Measurements from ENCODE around the gene TSPEAR.
"Not testable (repeated sequence)": the region's sequence is repeated elsewhere in the genome, so short reads cannot be mapped to it uniquely, and the experiment has no call there.

TSPEAR gene

DNA sequence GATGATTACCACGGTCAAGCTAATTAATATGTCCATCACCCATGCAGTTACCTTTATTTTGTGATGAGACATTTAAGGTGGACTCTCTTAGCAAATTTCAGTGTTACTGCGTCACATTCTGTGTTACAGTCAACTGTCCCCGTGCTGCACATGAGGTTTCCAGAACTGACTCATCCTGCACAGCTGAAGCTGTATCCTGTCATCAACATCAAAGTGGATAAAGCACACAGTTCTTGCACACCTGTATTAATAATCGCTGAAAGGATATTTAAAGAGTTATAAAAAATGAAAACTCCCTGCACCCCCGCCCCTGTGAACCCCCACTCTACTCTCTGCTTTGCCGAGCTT is 127.6 kb downstream of the TSPEAR start:
- Histone ChIP-seq H3K9me3 (ENCODE audit: control insufficient read depth in 2 of 2, low read length in 2 of 2) (peaks cover 0 to 3% of the 10 kb centered on the region in 2 donors), H3K4me3 (ENCODE audit: low read length in 2 of 2) (no peak overlapping the region), H3K9ac (ENCODE audit: low read length in 2 of 2) (no peak overlapping the region), H3K4me1 (ENCODE audit: control insufficient read depth, insufficient read depth, low read length) (no peaks in the 10 kb centered on the region), H3K27me3 (ENCODE audit: control insufficient read depth in 1 of 2, insufficient read depth in 2 of 2, low read length in 2 of 2) (peaks cover 8 to 14% of the 10 kb centered on the region in 2 donors), H3K36me3 (ENCODE audit: control insufficient read depth in 2 of 2, insufficient read depth in 2 of 2, low read length in 2 of 2) (no peaks in the 10 kb centered on the region), H3K27ac (ENCODE audit: low read length) (no peak overlapping the region)

DNA sequence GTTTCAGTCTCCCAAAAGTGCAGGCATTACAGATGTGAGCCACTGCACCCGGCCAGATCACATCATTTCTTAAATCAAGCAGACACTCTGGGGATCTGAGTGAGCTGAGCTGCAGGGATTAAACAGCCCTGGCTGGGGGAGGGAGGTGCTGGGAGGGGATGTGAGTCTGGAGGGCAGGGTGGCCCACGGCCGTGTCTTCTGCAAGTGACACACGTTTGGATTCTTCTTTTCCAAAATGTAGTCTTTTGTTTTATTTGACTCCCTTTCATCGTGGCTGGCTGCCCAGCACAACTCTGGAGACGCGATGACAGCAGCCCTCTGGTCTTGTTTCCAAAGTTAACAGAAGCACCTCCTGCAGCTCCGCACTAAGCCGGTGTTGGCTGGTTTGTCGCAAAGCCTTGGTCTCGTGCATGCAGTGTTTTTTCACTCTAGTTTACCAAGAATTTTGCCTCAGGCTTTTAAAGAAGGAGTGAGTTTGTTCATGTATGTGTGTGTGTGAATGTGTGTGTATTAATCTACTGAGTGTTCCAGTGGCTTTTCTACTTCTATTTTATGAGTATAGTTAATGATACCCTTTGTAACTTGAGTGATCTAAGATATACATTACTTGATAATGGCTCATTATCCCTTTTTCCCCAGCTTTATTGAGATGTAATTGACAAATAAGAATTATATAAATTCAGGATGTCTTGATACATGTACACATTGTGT is 128.1 kb downstream of the TSPEAR start:
- Histone ChIP-seq H3K27me3 (ENCODE audit: control insufficient read depth in 1 of 2, insufficient read depth in 2 of 2, low read length in 2 of 2) (peaks cover 8 to 14% of the 10 kb centered on the region in 2 donors), H3K4me3 (ENCODE audit: low read length in 2 of 2) (no peak overlapping the region), H3K4me1 (ENCODE audit: control insufficient read depth, insufficient read depth, low read length) (no peaks in the 10 kb centered on the region), H3K36me3 (ENCODE audit: control insufficient read depth in 2 of 2, insufficient read depth in 2 of 2, low read length in 2 of 2) (no peaks in the 10 kb centered on the region), H3K9ac (ENCODE audit: low read length in 2 of 2) (no peak overlapping the region), H3K27ac (ENCODE audit: low read length) (no peak overlapping the region), H3K9me3 (ENCODE audit: control insufficient read depth in 2 of 2, low read length in 2 of 2) (peaks cover 3% of the 10 kb centered on the region in 2 donors)

DNA sequence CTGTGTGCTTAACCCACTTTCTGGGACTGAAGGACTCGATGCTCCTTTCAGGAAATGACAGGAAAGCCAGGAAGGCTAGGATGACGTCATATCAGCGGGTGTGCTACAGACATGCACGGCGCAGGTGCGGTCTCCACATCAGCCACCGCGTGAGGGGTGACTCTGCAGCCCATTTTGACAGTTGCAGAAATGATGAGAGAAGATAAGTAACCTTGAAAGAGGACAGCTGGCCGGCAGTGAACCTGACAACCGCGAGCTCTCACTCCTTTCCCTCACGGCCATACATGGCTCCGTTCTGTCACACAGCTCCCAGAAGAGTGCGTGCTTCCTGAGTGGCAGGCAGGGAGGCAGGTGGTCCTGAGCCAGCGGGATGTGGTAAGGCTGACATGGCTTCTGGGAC is 129.3 kb downstream of the TSPEAR start:
- Histone ChIP-seq H3K4me1 (ENCODE audit: control insufficient read depth, insufficient read depth, low read length) (no peaks in the 10 kb centered on the region), H3K9me3 (ENCODE audit: control insufficient read depth in 2 of 2, low read length in 2 of 2) (peaks cover 3 to 10% of the 10 kb centered on the region in 2 donors), H3K27me3 (ENCODE audit: control insufficient read depth in 1 of 2, insufficient read depth in 2 of 2, low read length in 2 of 2) (peaks cover 8 to 14% of the 10 kb centered on the region in 2 donors), H3K27ac (ENCODE audit: low read length) (no peak overlapping the region), H3K9ac (ENCODE audit: low read length in 2 of 2) (no peak overlapping the region), H3K36me3 (ENCODE audit: control insufficient read depth in 2 of 2, insufficient read depth in 2 of 2, low read length in 2 of 2) (no peaks in the 10 kb centered on the region), H3K4me3 (ENCODE audit: low read length in 2 of 2) (no peak overlapping the region)

GRCh38 chr21:44581158-44581557 is 130.2 kb downstream of the TSPEAR start:
- peaks cover 5 to 16% of the 10 kb centered on the region in 2 donors for H3K9me3 ChIP-seq (ENCODE audit: control insufficient read depth in 2 of 2, low read length in 2 of 2)
- no peak overlapping the region for H3K4me3 ChIP-seq (ENCODE audit: low read length in 2 of 2)
- no peak overlapping the region for H3K9ac ChIP-seq (ENCODE audit: low read length in 2 of 2)
- no peaks in the 10 kb centered on the region for H3K4me1 ChIP-seq (ENCODE audit: control insufficient read depth, insufficient read depth, low read length)
- no peaks in the 10 kb centered on the region for H3K36me3 ChIP-seq (ENCODE audit: control insufficient read depth in 2 of 2, insufficient read depth in 2 of 2, low read length in 2 of 2)
- peaks cover 8 to 10% of the 10 kb centered on the region in 2 donors for H3K27me3 ChIP-seq (ENCODE audit: control insufficient read depth in 1 of 2, insufficient read depth in 2 of 2, low read length in 2 of 2)
- no peak overlapping the region for H3K27ac ChIP-seq (ENCODE audit: low read length)

GRCh38 chr21:44580231-44580821 is 131.0 kb downstream of the TSPEAR start, which contains the start of gene KRTAP10-5:
TSS of gene KRTAP10-5 (minus strand) at chr21:44580604. CDS start at chr21:44580578, 26 bp downstream.
- not testable (repeated sequence) for H3K27me3 ChIP-seq (ENCODE audit: control insufficient read depth in 1 of 2, insufficient read depth in 2 of 2, low read length in 2 of 2); H3K27ac ChIP-seq (ENCODE audit: low read length); H3K4me1 ChIP-seq (ENCODE audit: control insufficient read depth, insufficient read depth, low read length); H3K4me3 ChIP-seq (ENCODE audit: low read length in 2 of 2); H3K36me3 ChIP-seq (ENCODE audit: control insufficient read depth in 2 of 2, insufficient read depth in 2 of 2, low read length in 2 of 2); H3K9ac ChIP-seq (ENCODE audit: low read length in 2 of 2)
- peaks cover 3 to 23% of the 10 kb centered on the region in 2 donors for H3K9me3 ChIP-seq (ENCODE audit: control insufficient read depth in 2 of 2, low read length in 2 of 2)

DNA sequence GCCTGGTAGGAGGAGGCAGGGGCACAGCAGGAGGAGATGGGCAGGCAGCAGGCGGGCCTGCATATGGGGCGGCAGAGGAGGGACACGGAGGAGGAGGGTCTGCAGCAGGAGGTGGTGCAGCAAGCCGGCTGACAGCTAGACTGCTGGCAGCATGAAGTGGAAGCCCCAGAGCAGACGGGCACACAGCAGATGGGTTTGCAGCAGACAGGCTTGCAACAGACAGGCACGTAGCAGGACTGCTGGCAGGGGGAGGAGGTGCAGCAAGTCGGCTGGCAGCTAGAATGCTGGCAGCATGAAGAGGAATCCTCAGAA is 131.6 kb downstream of the TSPEAR start:
- Histone ChIP-seq H3K9ac (ENCODE audit: low read length in 2 of 2) (no peak overlapping the region), H3K4me1 (ENCODE audit: control insufficient read depth, insufficient read depth, low read length) (no peaks in the 10 kb centered on the region), H3K36me3 (ENCODE audit: control insufficient read depth in 2 of 2, insufficient read depth in 2 of 2, low read length in 2 of 2) (no peaks in the 10 kb centered on the region), H3K4me3 (ENCODE audit: low read length in 2 of 2) (no peak overlapping the region), H3K9me3 (ENCODE audit: control insufficient read depth in 2 of 2, low read length in 2 of 2) (peaks cover 2 to 24% of the 10 kb centered on the region in 2 donors), H3K27ac (ENCODE audit: low read length) (no peak overlapping the region), H3K27me3 (ENCODE audit: control insufficient read depth in 1 of 2, insufficient read depth in 2 of 2, low read length in 2 of 2) (peaks cover 4 to 6% of the 10 kb centered on the region in 2 donors)

- no peaks in the 10 kb centered on the region for H3K4me1 ChIP-seq (ENCODE audit: control insufficient read depth, insufficient read depth, low read length)
- H3K27ac ChIP-seq (ENCODE audit: low read length): no peak overlapping the region
- peaks cover 2 to 24% of the 10 kb centered on the region in 2 donors for H3K9me3 ChIP-seq (ENCODE audit: control insufficient read depth in 2 of 2, low read length in 2 of 2)
- H3K9ac ChIP-seq (ENCODE audit: low read length in 2 of 2): no peak overlapping the region
- H3K36me3 ChIP-seq (ENCODE audit: control insufficient read depth in 2 of 2, insufficient read depth in 2 of 2, low read length in 2 of 2): no peaks in the 10 kb centered on the region
- H3K4me3 ChIP-seq (ENCODE audit: low read length in 2 of 2): no peak overlapping the region
- peaks cover 4 to 7% of the 10 kb centered on the region in 2 donors for H3K27me3 ChIP-seq (ENCODE audit: control insufficient read depth in 1 of 2, insufficient read depth in 2 of 2, low read length in 2 of 2)
These were observed 132.1 kb downstream of the TSPEAR start for GRCh38 chr21:44579056-44579832.

GRCh38 chr21:44578371-44579055 is 132.9 kb downstream of the TSPEAR start:
- H3K9me3 ChIP-seq (ENCODE audit: control insufficient read depth in 2 of 2, low read length in 2 of 2): peaks cover 2 to 24% of the 10 kb centered on the region in 2 donors
- H3K27me3 ChIP-seq (ENCODE audit: control insufficient read depth in 1 of 2, insufficient read depth in 2 of 2, low read length in 2 of 2): peaks cover 4% of the 10 kb centered on the region in 2 donors

DNA sequence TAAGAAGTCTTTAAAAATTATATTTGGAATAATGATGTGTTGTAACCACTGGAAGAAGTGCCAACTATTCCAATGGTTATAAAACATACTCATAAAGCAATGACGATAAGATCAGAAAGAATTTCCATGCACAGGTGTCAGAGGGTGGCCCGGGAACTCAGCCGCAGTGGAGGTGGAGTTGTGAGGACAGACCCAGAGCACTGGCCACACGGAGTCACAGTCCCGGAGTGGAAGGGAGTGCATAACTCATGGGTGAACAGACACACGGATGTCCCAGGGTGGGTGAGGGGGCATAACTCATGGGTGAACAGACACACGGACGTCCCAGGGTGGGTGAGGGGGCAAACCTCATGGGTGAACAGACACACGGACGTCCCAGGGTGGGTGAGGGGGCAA is 135.3 kb downstream of the TSPEAR start:
- no peaks in the 10 kb centered on the region for H3K36me3 ChIP-seq (ENCODE audit: control insufficient read depth in 2 of 2, insufficient read depth in 2 of 2, low read length in 2 of 2)
- peaks cover 6 to 7% of the 10 kb centered on the region in 2 donors for H3K27me3 ChIP-seq (ENCODE audit: control insufficient read depth in 1 of 2, insufficient read depth in 2 of 2, low read length in 2 of 2)
- H3K27ac ChIP-seq (ENCODE audit: low read length): no peak overlapping the region

More at GRCh38 chr21:44578371-44579055, 132.9 kb downstream of the TSPEAR start:
- Histone ChIP-seq H3K9ac (ENCODE audit: low read length in 2 of 2) (no peak overlapping the region), H3K4me1 (ENCODE audit: control insufficient read depth, insufficient read depth, low read length) (no peaks in the 10 kb centered on the region), H3K27ac (ENCODE audit: low read length) (no peak overlapping the region), H3K36me3 (ENCODE audit: control insufficient read depth in 2 of 2, insufficient read depth in 2 of 2, low read length in 2 of 2) (no peaks in the 10 kb centered on the region), H3K4me3 (ENCODE audit: low read length in 2 of 2) (no peak overlapping the region)

DNA sequence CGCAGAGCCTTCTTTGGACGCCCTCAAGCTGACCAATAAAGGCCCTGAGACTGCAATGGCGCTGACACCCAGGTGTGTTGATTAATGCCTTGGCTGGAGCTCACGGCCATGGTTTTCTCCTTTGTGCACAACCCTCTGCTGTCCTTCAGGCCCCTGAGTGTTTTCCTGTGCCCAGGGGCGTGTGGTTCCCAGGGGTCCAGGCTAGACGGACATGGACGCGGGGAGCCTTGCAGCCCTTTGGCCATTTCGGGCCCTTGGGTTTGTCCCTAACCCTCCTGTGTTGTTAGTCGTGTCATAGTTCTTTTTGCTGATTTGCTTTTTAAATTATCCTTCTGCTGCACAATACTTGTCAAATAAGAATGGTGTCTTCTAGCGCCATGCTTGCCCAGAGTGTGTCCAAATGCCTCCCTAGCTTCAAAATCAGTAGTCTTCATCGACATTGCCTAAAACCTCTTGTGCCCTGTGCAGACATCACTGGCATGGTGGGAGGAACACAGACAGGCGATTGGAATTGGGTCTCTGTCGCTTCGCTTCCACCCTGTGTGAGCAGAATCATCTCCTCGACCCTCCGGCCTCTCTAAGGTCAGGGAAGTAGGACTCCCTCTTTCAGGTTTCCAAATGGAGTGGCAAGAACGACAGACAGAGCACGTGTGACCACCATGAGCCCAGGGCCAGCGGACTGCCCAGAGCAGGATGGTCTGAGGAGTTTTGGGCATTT is 135.9 kb downstream of the TSPEAR start:
- H3K9me3 ChIP-seq (ENCODE audit: control insufficient read depth in 2 of 2, low read length in 2 of 2): peaks cover 2 to 33% of the 10 kb centered on the region in 2 donors
- no peaks in the 10 kb centered on the region for H3K4me1 ChIP-seq (ENCODE audit: control insufficient read depth, insufficient read depth, low read length)
- H3K36me3 ChIP-seq (ENCODE audit: control insufficient read depth in 2 of 2, insufficient read depth in 2 of 2, low read length in 2 of 2): no peaks in the 10 kb centered on the region
- H3K4me3 ChIP-seq (ENCODE audit: low read length in 2 of 2): no peak overlapping the region
- H3K27ac ChIP-seq (ENCODE audit: low read length): no peak overlapping the region
- H3K9ac ChIP-seq (ENCODE audit: low read length in 2 of 2): no peak overlapping the region
- peaks cover 6% of the 10 kb centered on the region in 2 donors for H3K27me3 ChIP-seq (ENCODE audit: control insufficient read depth in 1 of 2, insufficient read depth in 2 of 2, low read length in 2 of 2)

More for the DNA sequence above, 135.3 kb downstream of the TSPEAR start:
- Histone ChIP-seq H3K9me3 (ENCODE audit: control insufficient read depth in 2 of 2, low read length in 2 of 2) (peaks cover 2 to 32% of the 10 kb centered on the region in 2 donors), H3K4me3 (ENCODE audit: low read length in 2 of 2) (no peak overlapping the region), H3K4me1 (ENCODE audit: control insufficient read depth, insufficient read depth, low read length) (no peaks in the 10 kb centered on the region), H3K9ac (ENCODE audit: low read length in 2 of 2) (no peak overlapping the region)

All from stomach smooth muscle (tissue), 2 donors.